GM18499 (cell line): ENCODE data around the gene CDC20.
"Not testable (repeated sequence)": the region's sequence is repeated elsewhere in the genome, so short reads cannot be mapped to it uniquely, and the experiment has no call there.

Experiments
- ATAC-seq: cut with Tn5 transposase; IDR thresholded peaks from one replicate; pipeline ENCODE4 v1.9.1; 2021; ENCODE audit warnings: moderate number of reproducible peaks; ENCODE audit not compliant: insufficient read depth, unreplicated experiment

Gene CDC20

GRCh38 chr1:43377831-43378230, 19.1 kb downstream of the CDC20 start:
- ATAC-seq, result no peak

DNA sequence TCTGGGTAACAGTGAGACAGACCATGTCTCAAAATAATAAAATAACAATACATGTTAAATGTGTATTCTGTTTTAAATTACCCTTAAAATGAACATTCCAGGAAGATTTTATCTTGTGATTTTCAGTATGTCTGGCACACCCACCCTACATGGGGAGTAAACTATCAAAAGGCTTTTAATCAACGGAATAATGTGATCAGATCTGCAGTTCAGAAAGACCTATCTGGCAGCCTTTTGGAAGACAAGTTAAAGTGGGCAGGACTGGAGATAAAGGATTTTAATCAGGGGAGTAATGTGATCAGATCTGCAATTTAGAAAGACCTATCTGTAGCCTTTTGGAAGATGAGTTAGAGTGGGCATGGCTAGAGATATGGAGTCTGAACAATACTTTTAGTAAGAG, 20.7 kb downstream of the CDC20 start:
- ATAC-seq, result no peak

GRCh38 chr1:43381612-43382011, 22.8 kb downstream of the CDC20 start:
- no peak for ATAC-seq

DNA sequence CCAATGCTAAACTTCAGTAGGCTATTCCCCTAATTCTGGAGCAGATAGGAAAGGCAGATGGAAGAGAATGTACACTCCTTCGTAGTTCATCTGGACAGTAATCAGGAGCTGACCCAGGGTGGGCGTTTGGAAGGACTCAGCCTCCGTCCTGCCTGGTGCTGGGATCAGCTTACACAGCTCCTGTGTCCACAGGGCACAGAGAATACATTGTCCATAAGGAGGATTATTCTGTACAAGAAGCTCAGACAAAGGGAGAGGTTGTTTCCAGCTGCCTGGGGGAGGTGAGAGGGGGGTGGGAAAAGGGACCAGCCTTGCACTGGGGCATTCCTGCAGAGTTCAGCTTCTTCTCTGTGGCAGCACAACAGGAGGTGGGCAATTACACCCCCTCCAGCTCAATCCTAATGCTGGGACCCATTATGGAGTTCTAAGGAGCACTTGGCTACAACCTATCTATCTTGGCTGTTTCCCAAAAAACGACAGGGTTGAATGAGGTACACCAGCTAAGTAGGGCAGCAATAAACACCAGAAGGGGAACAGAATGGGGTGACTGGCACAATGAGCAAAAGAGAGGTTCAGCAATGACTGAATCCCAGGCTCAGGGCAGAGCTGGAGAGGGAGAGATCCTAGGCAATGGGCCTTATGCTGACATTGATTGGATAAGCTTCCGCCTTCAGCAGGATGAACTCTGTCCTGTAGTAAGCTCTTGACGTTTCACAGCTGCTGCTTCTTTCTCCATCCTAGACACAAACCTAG, 23.4 kb downstream of the CDC20 start:
- ATAC-seq, result no peak

GRCh38 chr1:43383449-43383848, 24.7 kb downstream of the CDC20 start:
- no peak for ATAC-seq

DNA sequence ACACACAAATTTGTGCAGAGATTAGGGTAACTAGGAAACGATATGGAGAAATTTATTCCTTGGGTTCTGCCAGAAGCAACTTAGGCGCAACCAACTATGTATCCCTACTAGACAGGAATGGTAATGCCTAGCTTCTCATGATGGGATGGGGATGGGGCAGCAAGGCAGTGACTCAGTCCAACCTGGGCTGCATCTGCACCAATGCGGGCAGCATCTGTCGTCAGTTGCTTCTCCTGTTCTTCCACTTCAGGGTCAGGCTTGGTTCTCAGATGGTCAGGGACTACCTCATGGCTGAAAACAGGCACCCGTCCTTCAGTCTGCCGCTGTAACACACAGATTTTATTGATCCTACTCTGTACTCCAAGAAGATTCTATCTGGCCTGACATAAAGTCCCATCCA, 27.9 kb downstream of the CDC20 start:
- ATAC-seq, result no peak

DNA sequence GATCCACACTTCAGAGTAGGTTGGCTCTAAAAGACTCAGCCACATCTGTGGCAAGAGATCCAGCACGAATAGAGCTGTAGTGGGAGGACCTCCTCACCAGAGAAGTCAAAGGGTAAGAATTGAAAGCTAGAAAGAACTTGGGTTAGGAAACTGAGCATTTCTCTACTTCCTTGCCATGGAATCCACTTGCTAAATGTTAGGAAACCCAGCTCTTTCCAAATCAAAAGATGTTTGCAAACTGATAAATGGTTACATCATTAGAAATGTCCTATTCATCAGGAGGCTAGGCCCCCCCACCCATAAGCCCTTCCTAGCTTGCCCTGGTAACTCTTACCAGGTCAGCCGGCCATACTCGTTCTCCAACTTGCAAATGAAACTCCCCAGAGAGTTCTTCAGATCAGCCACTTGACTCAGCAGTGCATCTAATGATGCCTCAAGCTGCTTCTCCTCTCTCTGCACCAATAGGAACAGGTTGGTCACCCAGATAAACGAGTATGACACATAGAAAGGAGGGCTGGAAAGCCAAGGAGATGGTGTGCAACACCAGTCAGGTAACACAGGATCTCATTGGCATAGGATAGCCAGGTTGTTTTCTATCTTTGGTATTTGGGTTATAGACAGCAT, 29.3 kb downstream of the CDC20 start:
- ATAC-seq, result no peak

GRCh38 chr1:43388613-43389012, 29.8 kb downstream of the CDC20 start:
- no peak for ATAC-seq

- ATAC-seq, result no peak
Observed at GRCh38 chr1:43389326-43390313, 30.8 kb downstream of the CDC20 start, which contains the start of the genes MED8 and SZT2. TSS of gene MED8 (minus strand) at chr1:43389800. CDS start at chr1:43389764, 36 bp downstream. TSS of gene SZT2 (plus strand) at chr1:43389899. CDS start at chr1:43389969, 70 bp downstream.

DNA sequence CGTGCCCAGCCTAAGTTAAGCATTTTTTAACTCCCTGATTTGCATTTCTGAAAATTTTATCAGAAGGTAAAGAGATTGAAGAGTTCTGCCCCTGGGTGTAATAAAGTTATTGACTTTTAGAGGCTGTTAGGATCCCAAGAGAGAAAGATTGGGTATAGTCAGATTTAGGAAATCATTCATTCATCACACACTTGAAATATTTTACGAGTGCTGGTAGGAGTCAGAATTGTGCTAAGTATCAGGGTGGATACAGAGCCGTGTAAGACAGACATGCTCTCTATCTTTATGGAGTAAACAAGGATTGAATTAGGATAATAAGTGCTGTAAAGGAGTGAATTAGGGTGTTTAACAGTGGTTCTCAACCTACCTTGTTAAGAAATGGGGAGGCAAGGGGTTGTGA, 33.9 kb downstream of the CDC20 start:
- ATAC-seq, result no peak

DNA sequence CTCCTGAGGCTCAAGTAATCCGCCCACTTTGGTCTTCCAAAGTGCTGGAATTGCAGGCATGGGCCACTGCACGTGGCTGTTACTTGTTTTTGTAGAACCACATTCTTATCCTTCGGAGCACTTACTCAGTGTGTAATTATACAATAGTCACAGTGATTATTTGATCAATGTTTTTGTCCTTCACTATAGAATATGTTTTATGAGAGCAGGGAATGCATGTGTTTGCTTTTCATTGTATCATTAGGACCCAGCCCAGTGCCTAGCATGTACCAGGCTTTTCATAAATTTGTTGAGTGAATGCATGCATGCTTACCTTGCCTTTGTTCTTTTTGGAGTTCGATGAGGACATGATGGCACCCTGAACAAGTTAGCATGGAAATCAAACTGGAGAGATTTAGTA, 36.7 kb downstream of the CDC20 start:
- no peak for ATAC-seq

- ATAC-seq, result no peak
Observed at GRCh38 chr1:43396059-43396458, 37.3 kb downstream of the CDC20 start.

GRCh38 chr1:43398227-43398626, 39.4 kb downstream of the CDC20 start:
- ATAC-seq, result no peak

- not testable (repeated sequence) for ATAC-seq
Observed at GRCh38 chr1:43400441-43400840, 41.7 kb downstream of the CDC20 start.

DNA sequence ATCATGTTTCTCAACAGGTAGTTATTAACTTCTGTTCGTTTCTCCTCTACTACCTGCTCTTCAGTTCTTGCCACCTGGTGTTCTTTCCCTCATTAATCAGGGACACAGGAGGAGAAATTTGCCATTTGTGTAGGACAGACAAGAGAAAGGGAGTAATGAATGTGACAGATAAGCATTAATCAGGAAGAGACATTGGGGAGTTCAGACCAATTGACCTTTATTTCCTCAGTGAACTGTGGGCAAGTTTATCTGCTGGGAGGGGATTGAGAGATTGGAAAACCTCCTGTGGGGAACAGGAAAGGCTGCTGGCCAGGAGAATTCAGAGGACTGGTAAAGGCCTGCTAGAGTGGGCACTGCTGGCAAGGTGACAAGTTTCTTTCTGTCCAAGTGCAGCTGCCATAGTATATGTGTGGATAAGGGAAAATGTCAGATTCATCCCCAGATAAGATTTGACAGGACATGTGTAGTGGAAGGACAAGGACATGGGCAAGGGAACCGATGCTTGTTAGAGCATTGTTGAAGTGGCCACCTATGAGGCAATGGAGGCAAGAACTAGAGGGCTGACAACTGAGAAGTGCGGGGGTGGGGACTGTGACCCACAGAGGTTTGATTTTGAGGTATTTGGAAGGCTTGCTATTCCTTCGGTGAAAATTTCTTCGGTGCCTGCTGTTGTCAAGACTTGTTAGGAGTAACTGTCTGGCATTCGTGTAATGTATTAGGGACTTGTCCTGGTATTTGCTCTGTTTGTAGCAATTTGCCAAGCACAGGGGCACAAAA, 43.5 kb downstream of the CDC20 start:
- no peak for ATAC-seq

DNA sequence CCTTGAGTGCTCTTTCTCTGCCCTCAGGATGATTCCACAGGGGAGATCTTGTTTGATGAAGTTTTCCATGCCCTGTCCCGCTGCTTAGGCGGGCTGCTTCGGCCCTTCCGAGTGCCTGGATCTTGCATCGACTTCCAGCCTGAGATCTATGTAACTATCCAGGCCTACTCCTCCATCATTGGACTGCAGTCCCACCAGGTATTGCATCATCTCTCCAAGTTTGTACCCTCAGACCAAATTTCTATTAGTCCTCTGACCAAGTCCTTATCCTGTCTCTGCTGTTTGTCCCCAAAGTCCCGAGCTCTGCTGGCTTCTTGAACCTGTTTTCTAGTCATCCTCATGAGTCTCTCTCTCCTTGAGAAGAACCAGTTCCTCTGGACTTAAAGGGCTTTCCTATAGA, 45.6 kb downstream of the CDC20 start:
- ATAC-seq, result no peak

GRCh38 chr1:43405219-43405875, 46.6 kb downstream of the CDC20 start:
- no peak for ATAC-seq

GRCh38 chr1:43405876-43406234, 47.1 kb downstream of the CDC20 start:
- no peak for ATAC-seq

- no peak for ATAC-seq
Observed at GRCh38 chr1:43410571-43410970, 51.8 kb downstream of the CDC20 start.
